ENCODE results near the gene EPG5.
"Not testable (repeated sequence)": the region's sequence is repeated elsewhere in the genome, so short reads cannot be mapped to it uniquely, and the experiment has no call there.

Gene EPG5, protein sequence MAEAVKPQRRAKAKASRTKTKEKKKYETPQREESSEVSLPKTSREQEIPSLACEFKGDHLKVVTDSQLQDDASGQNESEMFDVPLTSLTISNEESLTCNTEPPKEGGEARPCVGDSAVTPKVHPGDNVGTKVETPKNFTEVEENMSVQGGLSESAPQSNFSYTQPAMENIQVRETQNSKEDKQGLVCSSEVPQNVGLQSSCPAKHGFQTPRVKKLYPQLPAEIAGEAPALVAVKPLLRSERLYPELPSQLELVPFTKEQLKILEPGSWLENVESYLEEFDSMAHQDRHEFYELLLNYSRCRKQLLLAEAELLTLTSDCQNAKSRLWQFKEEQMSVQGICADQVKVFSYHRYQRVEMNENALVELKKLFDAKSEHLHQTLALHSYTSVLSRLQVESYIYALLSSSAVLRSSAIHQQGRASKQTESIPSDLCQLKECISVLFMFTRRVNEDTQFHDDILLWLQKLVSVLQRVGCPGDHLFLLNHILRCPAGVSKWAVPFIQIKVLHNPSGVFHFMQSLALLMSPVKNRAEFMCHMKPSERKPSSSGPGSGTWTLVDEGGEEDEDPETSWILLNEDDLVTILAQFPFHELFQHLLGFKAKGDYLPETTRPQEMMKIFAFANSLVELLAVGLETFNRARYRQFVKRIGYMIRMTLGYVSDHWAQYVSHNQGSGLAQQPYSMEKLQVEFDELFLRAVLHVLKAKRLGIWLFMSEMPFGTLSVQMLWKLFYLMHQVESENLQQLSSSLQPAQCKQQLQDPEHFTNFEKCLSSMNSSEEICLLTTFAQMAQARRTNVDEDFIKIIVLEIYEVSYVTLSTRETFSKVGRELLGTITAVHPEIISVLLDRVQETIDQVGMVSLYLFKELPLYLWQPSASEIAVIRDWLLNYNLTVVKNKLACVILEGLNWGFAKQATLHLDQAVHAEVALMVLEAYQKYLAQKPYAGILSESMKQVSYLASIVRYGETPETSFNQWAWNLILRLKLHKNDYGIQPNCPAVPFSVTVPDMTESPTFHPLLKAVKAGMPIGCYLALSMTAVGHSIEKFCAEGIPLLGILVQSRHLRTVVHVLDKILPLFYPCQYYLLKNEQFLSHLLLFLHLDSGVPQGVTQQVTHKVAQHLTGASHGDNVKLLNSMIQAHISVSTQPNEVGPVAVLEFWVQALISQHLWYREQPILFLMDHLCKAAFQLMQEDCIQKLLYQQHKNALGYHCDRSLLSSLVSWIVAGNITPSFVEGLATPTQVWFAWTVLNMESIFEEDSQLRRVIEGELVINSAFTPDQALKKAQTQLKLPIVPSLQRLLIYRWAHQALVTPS (N-terminal part only)

DNA sequence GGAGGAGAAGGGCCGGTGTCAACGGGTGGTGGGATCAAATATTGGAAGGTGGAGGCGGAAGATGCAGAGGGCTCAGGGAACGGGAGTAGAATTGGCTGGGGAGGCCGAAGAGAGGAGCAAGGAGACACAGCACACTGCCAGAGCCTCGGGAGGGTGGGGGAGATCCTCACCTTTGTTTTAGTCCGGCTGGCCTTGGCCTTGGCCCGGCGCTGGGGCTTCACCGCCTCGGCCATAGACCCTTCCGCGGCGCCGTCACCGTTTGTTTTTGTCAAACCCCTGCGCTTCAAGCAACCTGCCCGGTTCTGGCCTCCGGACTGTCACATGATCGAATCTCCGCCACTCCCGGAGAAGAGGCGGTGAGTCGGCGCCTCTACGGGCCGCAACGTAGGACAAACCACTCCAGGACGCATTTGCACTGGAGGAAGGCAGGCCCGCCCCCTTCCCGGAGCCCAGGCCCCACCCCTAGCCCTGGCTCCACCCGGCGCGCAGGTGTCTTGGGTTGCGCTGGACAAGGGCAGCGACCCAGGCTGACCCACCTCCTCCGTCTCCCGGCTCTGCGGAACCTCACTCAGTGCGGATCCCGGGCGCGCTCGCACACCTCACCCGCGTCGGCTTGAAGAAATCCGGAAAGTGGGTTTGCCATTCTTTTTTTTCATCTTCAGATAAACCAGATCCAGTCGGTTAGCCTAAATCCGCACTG lies at the start of gene EPG5:
TSS of gene EPG5 (minus strand) at position 323 of the 700 bp plus-strand sequence. CDS start at position 233, 90 bp downstream.
- peak; percentile 81 for DNase-seq

DNA sequence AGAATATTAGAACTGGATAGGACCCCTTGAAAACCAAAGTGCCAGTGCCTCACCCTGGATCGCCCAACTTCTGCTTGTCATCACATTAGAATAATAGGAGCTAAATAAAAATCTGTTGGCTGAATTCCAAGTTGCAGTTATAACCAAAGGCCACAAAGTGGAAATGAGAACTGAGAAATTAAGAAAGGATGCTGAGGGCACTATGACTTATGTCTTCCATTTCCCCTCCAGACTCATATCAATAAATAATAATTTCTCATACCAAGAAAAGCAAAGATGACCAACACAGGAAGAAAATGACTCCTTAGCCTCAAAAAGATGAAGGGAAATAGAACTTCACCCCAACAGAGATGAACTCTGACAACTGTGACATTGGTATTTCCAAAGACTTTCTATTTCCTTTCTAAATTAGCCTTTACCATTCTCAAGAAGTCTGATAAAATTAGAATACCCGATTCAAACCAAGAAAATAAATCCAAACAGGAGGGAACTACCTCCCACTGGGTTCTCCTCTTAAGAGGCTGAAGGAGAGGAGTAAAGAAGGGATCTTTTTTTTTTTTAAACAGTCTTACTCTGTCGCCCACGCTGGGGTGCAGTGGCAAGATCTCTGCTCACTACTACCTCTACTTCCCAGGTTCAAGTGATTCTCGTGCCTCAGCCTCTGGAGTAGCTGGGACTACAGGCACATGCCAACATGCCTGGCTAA lies 46.5 kb upstream of the EPG5 start:
- no peak for DNase-seq

DNA sequence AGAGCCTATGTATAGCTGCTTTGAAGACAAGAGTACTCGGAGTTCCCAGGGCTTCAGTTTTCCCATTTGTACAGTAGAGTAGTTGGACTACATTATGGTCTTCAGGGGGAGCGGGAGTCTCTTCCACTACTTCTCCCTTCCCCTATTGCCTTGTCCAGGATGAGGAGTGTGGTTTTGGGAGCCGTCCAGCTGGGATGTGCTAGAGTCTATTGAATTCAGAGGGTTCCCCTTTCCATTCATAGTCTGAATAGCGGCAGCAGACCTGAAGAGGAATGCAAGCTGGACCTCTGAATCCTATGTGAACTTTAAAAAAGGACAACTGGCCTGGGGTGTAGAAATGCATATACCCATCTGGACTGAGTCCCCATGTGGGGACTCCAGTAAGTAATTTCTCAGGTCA lies 43.5 kb upstream of the EPG5 start:
- DNase-seq = no peak

DNA sequence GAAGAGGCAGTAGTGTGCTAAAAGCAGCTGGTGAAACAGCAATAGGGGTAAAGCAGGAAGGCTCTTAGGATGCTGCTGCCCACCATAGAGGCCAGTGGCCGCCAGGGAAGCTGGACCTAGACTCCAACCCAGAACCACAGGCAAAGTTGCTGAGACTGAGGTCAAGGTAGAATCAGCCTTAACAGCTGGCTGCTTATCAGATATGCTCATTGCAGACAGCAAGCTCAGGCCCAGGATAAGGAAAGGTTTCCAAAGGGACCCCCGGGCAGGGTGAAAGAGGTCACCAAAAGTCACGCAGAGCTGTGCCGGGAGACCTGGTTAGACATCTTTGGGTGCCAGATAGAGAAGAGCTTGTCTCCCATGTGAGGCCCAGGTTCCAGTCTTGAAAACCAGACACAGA lies 42.9 kb upstream of the EPG5 start:
- DNase-seq = no peak

DNA sequence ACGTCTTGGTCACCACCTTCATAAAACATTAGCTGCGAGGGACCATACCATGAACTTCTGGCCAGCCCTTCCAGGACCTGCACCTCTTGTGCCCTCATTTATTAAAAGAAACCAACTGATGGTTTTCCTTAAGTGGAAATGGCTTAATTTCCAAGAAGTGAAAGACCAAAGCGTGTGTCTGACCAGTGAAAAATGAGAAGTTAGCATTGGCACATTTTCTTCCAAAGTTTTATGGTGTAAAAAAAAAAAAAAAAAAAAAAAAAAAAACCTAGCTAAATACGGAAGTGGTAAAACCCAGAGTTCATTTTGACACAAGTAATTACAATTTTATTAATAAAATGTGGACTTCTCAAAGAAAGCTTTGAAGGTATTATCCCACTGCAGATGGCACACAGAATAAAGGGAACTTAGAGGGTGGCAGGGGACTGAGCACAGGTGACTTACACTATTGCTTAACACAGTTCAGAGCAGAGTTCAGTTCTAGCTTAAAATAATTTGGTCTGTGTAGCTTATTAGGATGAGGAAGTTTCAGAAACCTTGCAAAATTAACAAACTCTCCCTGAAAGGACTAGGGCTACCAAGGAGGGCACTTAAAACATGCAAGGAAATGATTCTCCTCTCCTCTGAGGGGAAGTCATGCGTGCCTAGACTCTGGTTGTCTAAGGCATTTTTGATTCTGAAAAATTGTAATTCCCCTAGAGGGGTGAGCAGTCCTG lies 42.2 kb upstream of the EPG5 start:
- no peak for DNase-seq

DNA sequence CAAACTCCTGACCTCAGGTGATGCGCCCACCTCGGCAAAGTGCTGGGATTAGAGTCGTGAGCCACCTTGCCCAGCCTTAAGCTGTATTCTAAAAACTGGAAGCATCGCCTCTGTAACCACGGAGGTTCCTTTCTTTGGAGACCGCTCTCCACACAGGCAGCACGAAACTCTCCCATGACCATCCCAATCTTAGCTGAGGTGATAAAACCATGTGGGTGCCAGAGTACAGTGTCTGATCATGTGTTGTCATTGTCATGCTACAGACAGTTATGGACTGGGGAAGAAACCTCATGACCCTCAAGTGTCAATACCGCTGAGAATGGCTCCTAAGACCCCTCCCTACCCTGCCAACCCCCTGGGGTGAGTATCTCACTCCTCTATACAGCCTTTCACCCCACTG lies 41.4 kb upstream of the EPG5 start:
- no peak for DNase-seq

DNA sequence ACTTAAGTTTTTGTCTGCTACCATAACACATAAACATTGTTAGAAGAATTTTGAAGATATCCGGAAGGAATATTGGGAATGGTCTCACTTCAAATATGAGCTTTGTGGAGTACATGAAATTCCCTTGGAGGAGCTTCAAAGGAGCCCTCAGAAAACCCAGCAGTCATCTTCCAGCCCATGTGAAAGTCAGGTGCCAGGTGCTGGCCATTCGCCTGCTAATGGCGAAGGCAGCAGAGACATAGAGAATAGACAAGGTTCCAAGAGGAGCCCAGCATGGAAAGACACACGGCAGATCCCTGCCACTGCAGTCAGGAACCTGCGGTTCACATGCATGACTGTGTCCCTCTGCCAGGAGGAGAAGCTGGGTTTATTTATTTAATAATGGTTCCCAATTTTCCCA lies 40.0 kb upstream of the EPG5 start:
- no peak for DNase-seq

DNA sequence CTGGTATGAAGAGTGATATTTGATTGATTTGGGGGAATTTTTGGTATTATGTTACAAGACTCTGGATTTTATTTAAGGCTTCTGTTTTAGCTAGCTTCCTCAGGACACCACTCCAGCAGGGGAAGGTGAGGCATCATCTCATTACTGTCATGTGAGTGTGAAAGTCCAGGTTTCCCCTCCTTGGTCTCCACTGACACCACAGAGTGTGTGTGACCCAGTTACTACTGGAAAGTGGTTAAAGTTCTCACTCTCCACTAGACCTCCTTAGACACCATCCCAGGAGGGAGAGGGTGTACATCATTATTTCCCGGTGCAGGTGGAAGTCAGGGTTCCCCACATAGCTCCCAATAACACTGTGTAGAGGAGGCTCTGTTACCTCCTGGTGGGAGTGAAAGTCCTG lies 35.8 kb upstream of the EPG5 start:
- no peak for DNase-seq

DNA sequence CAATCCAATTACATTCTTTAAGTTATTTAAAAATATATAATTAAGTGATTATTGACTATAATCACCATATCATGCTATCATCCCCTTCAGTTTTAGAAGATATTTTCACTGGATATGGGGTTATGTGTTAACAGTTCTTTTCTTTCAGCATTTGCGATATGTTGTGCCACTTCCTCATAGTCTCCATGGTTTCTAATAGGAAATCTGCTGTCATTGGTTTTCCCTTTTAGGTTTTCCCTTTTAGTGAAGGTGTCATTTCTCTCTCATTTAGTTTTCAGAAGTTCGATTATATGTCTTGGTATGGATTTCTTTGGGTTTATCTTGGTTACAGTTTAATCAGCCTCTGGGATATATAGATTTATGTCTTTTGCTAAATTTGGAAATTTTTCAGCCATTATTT lies 34.8 kb upstream of the EPG5 start:
- DNase-seq = no peak

DNA sequence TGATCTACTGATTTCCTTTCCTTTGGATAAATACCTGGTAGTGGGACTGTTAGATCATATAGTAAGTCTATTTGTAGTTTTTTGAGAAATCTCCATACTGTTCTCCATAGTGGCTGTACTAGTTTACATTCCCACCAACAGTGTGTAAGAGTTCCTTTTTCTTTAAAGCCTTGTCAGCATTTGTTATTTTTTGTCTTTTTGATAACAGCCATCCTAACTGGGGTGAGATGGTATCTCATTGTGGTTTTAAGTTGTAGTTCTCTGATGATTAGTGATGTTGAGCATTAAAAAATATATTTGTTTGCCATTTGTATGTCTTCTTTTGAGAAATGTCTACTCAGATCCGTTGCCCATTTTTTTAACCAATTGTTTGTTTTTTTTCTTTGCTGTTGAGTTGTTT lies 33.9 kb upstream of the EPG5 start:
- DNase-seq = no peak

DNA sequence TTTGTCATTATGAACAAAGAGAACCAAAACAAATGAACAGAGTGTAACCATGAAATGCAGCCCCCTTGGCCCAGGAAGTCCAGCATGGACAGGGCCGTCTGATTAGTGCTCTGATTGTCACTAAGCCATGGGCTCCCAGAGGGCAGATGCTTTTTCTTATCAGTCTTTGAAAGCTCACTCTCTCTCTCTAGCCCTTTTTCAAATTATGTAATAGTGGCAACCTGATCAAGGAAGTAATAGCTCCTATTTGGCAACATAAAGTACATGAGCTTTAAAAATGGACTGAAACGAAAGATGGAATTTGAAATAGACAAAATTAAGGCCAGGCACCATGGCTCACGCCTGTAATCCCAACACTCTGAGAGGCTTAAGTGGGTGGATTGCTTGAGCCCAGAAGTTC lies 32.4 kb upstream of the EPG5 start:
- DNase-seq = no peak

DNA sequence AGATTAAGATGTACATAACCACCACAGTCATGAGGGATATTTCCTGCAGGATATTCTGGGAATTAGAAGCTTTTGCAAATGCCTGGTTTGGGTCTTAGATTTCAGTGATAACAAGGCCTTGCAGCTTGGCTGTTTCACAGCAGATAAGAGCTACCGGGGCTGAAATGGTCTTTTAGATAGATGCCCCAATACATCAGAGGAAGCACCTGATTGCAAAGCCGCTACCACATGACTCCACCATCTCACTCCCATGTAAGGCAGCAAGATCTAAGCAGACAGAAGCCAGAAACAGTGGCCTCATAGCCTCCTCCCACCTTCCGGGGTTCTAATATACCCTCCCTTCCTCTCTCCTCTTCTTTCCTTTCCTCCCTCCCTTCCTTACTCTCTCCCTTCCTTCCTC lies 31.1 kb upstream of the EPG5 start:
- DNase-seq = no peak

DNA sequence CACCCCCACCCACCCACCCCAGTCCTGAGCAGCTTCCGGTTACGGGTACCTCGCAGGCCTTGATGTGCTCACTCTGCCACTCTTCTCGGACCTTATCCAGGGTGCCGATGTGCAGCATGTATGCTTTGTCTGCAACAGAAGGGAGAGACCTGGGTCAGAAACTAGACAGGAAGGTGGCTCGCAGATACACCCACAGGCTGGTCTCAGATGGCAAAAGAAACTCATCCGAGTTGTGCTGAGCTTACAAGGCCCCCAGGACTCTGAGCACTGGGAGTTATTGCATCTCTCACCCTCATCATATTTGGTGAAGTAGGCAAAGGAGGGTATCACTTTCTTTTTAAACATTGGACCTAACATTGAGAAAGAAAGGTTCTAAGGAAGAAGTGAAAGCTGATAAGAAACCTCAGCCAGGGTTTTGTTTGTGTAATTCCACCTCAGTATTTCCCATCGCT lies 30.6 kb upstream of the EPG5 start:
- DNase-seq = no peak

DNA sequence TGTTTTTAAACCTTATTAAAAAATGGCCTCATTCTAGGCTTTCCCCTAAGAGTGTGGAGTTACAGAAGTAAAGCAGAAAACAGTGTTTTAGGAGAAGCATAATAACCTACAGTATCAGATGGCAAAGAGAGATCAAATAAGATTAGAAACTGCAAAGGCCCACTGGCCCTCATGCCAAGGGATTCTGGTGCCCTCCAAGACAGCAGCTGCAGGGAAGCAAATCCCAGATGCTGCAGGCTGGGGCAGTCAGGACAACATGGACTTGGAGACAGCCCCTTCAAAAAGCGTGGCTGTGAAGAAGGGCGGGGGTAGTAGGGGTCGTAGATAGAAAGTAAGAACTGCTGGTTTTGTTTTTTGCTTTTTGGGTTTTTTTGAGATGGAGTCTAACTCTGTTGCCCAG lies 28.3 kb upstream of the EPG5 start:
- no peak for DNase-seq

DNA sequence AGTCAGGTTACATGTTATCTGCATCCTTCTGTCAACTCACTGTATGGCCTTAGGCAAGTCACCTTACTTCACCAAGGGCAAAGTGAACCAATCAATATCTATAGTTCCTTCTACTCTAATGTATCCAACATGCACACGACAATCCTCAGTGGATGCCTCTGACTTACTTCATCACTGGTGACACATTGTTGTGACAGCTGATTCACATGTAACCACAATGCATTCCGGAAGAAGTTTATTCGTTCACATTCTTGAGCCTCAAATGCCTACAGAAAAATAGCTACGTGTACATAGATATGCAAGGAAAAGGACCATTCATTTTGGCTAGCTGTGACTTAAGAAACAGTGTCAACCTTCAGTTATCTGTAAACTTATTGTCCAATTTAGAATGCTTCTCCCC lies 26.3 kb upstream of the EPG5 start:
- DNase-seq = no peak

DNA sequence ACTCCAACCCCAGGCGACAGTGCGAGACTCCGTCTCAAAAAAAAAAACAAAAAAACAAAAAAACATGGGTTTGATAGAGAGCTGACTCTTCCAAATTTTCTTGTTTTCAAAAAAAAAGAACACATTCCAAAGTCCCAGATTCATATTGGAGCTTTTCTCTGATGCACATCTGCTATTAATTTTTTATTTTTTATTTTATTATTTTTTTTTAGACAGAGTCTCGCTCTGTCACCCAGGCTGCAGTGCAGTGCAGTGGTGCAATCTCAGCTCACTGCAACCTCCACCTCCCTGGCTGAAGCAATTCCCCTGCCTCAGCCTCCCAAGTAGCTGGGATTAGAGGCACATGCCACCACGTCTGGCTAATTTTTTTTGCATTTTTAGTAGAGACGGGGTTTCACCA lies 25.4 kb upstream of the EPG5 start:
- DNase-seq = not testable (repeated sequence)

DNA sequence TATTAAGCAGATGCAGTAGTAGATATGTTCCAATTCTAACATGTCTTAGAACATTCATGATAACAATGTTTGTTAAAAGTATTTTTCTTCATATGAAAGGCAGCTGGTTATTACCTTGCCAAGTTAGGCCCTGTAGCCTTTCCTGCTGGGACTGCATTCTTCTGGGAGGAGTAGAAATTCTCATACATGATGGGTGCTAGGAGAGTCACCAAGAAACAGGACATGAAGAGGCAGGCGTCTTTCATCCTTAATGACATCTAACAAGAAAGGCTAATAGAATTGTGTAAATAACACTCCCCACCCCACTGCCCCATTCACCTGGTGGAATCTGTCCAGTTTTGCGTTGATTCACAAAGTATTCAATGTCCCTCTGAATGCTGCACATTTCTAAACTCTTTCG lies 24.7 kb upstream of the EPG5 start:
- DNase-seq = no peak

DNA sequence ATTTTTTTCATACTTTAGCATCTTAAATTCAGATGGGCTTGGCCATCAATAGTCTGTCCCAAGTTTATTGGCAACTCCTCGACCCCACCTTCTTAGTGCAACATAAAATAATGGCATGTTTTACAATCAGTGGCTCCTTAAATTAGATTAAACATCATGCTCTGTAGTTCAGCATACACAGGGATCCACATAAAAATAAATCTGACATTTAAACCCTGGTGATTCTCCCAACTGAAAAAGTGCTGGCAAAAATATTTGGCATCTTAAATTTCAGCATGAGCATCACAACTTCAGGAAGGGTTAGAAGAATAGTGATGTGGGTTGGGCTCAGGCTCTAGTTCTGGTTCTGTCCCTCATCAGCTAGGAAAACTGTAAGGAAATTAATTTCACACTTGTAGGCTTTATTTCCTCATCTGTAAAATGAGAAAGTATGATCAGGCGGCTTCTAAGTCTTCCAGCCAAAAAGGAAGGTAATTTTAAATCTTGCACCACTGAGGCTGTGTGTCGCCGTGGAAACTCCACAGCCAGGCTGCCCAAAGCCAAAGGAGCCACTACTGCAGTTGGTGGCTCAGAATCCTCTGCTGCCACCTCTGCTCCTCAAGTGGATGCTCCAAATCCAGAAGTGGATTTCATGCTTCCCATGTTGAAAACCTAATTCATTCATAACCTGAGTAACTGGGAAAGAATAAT lies 17.6 kb upstream of the EPG5 start:
- no peak for DNase-seq

DNA sequence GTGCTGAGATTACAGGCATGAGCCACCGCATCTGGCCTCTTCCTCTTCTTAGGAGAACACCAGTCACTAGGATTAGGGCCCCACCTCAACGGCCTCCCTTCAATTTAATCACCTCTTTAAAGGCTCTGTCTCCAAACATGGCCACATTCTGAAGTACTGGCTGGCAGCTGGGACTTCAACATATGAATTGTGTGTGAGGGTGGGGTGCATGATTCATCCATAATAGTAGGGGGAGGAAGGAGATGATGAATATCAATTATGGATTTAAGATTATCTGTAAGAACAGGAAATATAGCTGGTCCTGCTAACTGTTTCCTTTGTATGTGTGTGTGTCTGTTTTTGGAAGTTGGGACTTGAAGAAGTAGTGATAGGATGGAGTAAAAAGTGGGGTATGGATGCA lies 14.7 kb upstream of the EPG5 start:
- no peak for DNase-seq

DNA sequence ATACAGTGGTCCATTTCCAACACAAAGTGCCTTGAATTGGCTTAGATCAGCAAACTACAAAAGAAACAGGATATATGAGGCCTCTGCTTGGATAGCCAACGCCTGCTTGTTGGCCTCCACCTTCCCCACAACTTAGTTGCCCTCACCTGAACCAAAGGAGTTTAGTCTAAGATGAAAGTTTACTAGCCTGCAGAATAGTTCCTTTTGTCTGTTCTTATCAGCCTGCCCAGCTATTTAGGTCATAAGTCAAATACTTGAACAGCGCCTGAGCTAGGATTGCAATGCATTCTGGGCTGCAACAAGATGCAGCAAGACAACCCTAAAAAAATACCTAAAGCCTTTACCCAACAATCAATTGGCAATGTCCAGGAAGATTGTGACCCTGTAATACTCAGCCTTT lies 13.1 kb upstream of the EPG5 start:
- DNase-seq = no peak

DNA sequence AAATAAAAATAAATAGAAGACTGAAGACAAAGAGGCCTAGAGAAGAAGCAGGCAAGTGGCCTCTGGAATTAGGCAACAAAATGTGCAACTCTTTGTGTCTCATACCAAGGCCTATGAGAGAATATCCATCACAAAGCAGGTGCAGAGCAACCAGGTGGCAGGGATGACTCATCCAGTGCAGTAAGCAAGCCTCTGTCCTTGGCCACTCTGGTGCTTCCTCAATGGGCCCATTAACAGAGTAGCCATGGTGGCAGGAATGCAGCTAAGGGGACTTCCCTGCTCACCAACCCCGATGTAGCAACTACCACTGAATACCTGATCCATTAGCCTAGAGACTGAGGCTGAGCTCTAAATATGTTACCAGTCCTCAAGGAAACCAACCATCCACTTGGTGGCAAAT lies 11.0 kb upstream of the EPG5 start:
- no peak for DNase-seq
